Measurements from ENCODE around the gene GRM4.

Gene GRM4

GRCh38 chr6:34015586-34015985, 130.3 kb downstream of the GRM4 start:
- H3K36me3 ChIP-seq (ENCODE audit: low read length) = no peaks in the 10 kb centered on the region
- H3K27ac ChIP-seq (ENCODE audit: low read depth, low read length) = no peak overlapping the region
- no peak overlapping the region for H2AFZ ChIP-seq (ENCODE audit: low read depth, low read length, severe bottlenecking)
- no peak overlapping the region for H3K9ac ChIP-seq (ENCODE audit: low read length)
- no peaks in the 10 kb centered on the region; the same call in 1 of the 2 replicates for H3K27me3 ChIP-seq (ENCODE audit: low read length)
- no peaks in the 10 kb centered on the region for H3K9me2 ChIP-seq (replicated peaks; ENCODE audit: insufficient read depth, low read length)
- H3F3A ChIP-seq (ENCODE audit: insufficient read depth) = no peaks in the 10 kb centered on the region
- no peaks in the 10 kb centered on the region for H4K20me1 ChIP-seq (ENCODE audit: low read depth, low read length)
- TF ChIP-seq EZH2phosphoT487 (conservative IDR thresholded peaks at IDR 0.05; ENCODE audit: low read length) = no peak
- TF ChIP-seq CTCF (IDR thresholded peaks at IDR 0.05; ENCODE audit: insufficient read depth, low read length, poor library complexity, severe bottlenecking) = no peak
- no peaks in the 10 kb centered on the region for H3K79me2 ChIP-seq (ENCODE audit: insufficient read depth, low read length)
- H3K4me2 ChIP-seq (ENCODE audit: low read depth, low read length, poor library complexity, severe bottlenecking) = no peak overlapping the region
- H3K4me3 ChIP-seq (ENCODE audit: insufficient read depth, low read length, poor library complexity, severe bottlenecking) = no peak overlapping the region
- H3K9me3 ChIP-seq (ENCODE audit: insufficient read depth, low read length) = no peaks in the 10 kb centered on the region

- Histone ChIP-seq H3K27me3 (ENCODE audit: low read length) (no peaks in the 10 kb centered on the region), H3K79me2 (ENCODE audit: insufficient read depth, low read length) (no peaks in the 10 kb centered on the region), H3K9ac (ENCODE audit: low read length) (no peak overlapping the region), H4K20me1 (ENCODE audit: low read depth, low read length) (no peaks in the 10 kb centered on the region), H3F3A (ENCODE audit: insufficient read depth) (no peaks in the 10 kb centered on the region), H3K27ac (ENCODE audit: low read depth, low read length) (no peak overlapping the region), H2AFZ (ENCODE audit: low read depth, low read length, severe bottlenecking) (no peak overlapping the region), H3K9me3 (ENCODE audit: insufficient read depth, low read length) (no peaks in the 10 kb centered on the region), H3K4me3 (ENCODE audit: insufficient read depth, low read length, poor library complexity, severe bottlenecking) (no peak overlapping the region), H3K4me2 (ENCODE audit: low read depth, low read length, poor library complexity, severe bottlenecking) (no peak overlapping the region), H3K36me3 (ENCODE audit: low read length) (no peaks in the 10 kb centered on the region), H3K9me2 (replicated peaks; ENCODE audit: insufficient read depth, low read length) (no peaks in the 10 kb centered on the region)
- TF ChIP-seq CTCF (IDR thresholded peaks at IDR 0.05; ENCODE audit: insufficient read depth, low read length, poor library complexity, severe bottlenecking) = no peak
- no peak for TF ChIP-seq EZH2phosphoT487 (conservative IDR thresholded peaks at IDR 0.05; ENCODE audit: low read length)
Observed at GRCh38 chr6:34011264-34011663, 134.6 kb downstream of the GRM4 start.

- no peak overlapping the region for H3K9ac ChIP-seq (ENCODE audit: low read length)
- H3K27me3 ChIP-seq (ENCODE audit: low read length) = no peaks in the 10 kb centered on the region
- H3K79me2 ChIP-seq (ENCODE audit: insufficient read depth, low read length) = no peaks in the 10 kb centered on the region
- no peak overlapping the region for H3K4me2 ChIP-seq (ENCODE audit: low read depth, low read length, poor library complexity, severe bottlenecking)
- H3K9me3 ChIP-seq (ENCODE audit: insufficient read depth, low read length) = no peaks in the 10 kb centered on the region
- no peak overlapping the region for H2AFZ ChIP-seq (ENCODE audit: low read depth, low read length, severe bottlenecking)
- H3K4me3 ChIP-seq (ENCODE audit: insufficient read depth, low read length, poor library complexity, severe bottlenecking) = no peak overlapping the region
- no peaks in the 10 kb centered on the region for H3K36me3 ChIP-seq (ENCODE audit: low read length)
- no peaks in the 10 kb centered on the region for H4K20me1 ChIP-seq (ENCODE audit: low read depth, low read length)
- H3K27ac ChIP-seq (ENCODE audit: low read depth, low read length) = no peak overlapping the region
- TF ChIP-seq EZH2phosphoT487 (conservative IDR thresholded peaks at IDR 0.05; ENCODE audit: low read length) (no peak), CTCF (IDR thresholded peaks at IDR 0.05; ENCODE audit: insufficient read depth, low read length, poor library complexity, severe bottlenecking) (no peak)
- H3F3A ChIP-seq (ENCODE audit: insufficient read depth) = no peaks in the 10 kb centered on the region
- no peaks in the 10 kb centered on the region for H3K9me2 ChIP-seq (replicated peaks; ENCODE audit: insufficient read depth, low read length)
Observed at GRCh38 chr6:34005901-34006531, 139.9 kb downstream of the GRM4 start.

Measured in SU-DHL-6 (cell line).